Measurements from ENCODE around the gene NYAP1. TPM values are rescaled to one million over a fixed set of nuclear protein-coding genes. Genes with fewer than 3 reads are reported as not detected.
A peak's percentile ranks its signal among the peaks of the same experiment; 100 is the strongest.

The NYAP1 gene
- total and polyA plus RNA-seq, 3 donors from 2014 or later: 15.7 to 27.3 (median 24.7) TPM

DNA sequence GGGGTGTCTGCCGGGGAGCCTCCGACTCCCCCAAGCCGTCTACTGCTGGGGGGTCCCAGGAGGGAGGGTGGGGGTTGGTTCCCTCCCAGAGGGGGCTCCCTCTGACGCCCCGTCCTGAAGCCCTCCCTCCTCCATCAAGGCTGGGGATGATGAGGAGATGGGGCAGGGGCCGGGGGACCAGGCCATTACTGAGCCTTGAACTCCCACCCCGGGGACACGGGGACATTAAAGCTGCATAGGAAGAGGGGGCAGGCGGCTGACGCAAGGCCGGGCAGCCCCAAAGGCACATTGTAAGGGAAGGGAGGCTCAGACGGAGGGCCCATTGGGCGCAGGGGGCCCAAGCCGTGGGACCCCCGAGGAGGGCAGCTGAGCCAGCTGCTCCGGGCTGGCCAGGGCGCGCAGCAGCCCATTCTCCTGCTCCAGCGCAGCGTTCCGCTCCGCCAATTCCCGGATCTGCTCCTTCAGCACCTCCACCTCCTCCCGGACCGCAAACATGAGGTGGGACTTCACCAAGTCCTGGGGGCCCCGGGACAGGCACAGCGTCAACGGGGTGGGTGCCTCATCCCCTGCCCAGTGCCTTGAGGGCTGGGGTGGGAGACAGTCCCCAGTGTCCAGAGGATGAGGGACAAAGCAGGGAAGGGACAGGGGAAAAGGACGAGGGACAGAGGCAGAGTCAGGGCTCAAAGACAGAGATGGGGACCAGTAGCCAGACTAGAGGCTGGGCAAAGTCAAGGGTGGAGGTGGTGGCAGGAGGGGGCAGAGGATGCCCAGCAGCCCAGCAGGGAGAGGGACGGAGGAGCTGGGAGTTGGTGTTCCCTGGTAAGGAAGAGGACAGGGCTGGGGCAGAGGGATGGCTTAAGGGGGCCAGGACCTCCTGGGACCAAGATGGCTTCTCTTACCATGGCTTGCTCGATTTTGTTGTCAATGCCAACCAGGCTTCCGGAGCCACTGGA is 16.8 kb upstream of the NYAP1 start:
- no peaks in the 10 kb centered on the region for H3K27me3 ChIP-seq
- peaks cover 24% of the 10 kb centered on the region for H3K4me1 ChIP-seq
- 62 to 69% methylated on average over 10 to 32 of the region's 32 CpGs for WGBS, 2 donors
- peak overlapping the region; percentile 63 to 80 for H3K27ac ChIP-seq
- intact Hi-C loops (cut with DNase I; ENCODE audit: low total_unique reads): loop anchor here (5.0 kb wide), 1 partner anchor 225 kb away; the partner anchor contains the start of gene GIGYF1
- H3K36me3 ChIP-seq (ENCODE audit: low read depth, missing control alignments): no peaks in the 10 kb centered on the region
- H3K4me3 ChIP-seq: no peak overlapping the region
- H3K9me3 ChIP-seq: no peaks in the 10 kb centered on the region
- DNase-seq: no peak
- TF ChIP-seq POLR2A (IDR thresholded peaks at IDR 0.05): no peak
- TF ChIP-seq, protein P1, sequence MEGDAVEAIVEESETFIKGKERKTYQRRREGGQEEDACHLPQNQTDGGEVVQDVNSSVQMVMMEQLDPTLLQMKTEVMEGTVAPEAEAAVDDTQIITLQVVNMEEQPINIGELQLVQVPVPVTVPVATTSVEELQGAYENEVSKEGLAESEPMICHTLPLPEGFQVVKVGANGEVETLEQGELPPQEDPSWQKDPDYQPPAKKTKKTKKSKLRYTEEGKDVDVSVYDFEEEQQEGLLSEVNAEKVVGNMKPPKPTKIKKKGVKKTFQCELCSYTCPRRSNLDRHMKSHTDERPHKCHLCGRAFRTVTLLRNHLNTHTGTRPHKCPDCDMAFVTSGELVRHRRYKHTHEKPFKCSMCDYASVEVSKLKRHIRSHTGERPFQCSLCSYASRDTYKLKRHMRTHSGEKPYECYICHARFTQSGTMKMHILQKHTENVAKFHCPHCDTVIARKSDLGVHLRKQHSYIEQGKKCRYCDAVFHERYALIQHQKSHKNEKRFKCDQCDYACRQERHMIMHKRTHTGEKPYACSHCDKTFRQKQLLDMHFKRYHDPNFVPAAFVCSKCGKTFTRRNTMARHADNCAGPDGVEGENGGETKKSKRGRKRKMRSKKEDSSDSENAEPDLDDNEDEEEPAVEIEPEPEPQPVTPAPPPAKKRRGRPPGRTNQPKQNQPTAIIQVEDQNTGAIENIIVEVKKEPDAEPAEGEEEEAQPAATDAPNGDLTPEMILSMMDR (IDR thresholded peaks at IDR 0.05): no peak

DNA sequence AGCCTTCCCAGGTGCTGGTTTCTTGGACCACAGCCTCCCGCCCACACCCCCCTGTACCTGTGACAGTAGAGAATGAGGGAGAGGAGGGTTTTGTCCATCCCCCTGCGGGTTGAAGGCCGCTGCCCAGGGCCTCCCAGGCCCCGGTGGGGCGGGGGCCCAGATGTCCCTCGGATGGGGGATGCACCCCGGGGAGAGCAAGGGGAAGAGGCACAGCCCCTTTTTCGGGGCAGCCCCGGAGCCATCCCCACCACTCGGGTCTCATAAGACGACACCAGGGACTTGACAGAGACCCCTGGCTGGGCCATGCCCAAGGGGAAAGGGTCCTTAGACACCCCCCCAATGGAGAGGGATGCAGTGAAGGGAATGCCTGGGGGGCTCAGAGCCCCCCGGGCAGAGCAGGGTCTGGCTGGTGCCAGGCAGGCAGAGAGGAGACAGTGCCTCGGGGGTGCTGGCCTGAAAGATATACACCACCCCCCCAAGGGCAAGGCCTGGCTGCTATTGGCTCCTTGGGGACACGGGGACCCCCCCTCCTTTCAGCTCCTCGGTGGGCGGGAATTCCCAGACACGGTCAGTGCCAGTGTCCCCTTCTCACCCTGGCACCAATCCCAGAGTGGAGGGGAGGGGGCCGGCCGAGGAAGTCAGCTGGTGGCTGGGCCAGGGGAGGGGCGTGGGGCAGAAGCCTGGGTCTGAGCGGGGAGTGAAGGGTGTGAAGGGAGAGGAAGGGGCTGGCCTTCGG is 15.9 kb upstream of the NYAP1 start:
- H3K9me3 ChIP-seq: no peaks in the 10 kb centered on the region
- peak overlapping the region; percentile 24 to 63 for H3K27ac ChIP-seq
- intact Hi-C loops (cut with DNase I; ENCODE audit: low total_unique reads): loop anchor here (5.0 kb wide), 1 partner anchor 224 kb away; the partner anchor contains the start of gene GIGYF1
- peaks cover 33% of the 10 kb centered on the region for H3K4me1 ChIP-seq
- no peak for TF ChIP-seq POLR2A (IDR thresholded peaks at IDR 0.05)
- TF ChIP-seq, protein P1 (IDR thresholded peaks at IDR 0.05): no peak
- DNase-seq: no peak
- 56 to 80% methylated on average over 2 to 22 of the region's 22 CpGs for WGBS, 2 donors
- H3K36me3 ChIP-seq (ENCODE audit: low read depth, missing control alignments): no peaks in the 10 kb centered on the region
- H3K27me3 ChIP-seq: no peaks in the 10 kb centered on the region
- H3K4me3 ChIP-seq: no peak overlapping the region

DNA sequence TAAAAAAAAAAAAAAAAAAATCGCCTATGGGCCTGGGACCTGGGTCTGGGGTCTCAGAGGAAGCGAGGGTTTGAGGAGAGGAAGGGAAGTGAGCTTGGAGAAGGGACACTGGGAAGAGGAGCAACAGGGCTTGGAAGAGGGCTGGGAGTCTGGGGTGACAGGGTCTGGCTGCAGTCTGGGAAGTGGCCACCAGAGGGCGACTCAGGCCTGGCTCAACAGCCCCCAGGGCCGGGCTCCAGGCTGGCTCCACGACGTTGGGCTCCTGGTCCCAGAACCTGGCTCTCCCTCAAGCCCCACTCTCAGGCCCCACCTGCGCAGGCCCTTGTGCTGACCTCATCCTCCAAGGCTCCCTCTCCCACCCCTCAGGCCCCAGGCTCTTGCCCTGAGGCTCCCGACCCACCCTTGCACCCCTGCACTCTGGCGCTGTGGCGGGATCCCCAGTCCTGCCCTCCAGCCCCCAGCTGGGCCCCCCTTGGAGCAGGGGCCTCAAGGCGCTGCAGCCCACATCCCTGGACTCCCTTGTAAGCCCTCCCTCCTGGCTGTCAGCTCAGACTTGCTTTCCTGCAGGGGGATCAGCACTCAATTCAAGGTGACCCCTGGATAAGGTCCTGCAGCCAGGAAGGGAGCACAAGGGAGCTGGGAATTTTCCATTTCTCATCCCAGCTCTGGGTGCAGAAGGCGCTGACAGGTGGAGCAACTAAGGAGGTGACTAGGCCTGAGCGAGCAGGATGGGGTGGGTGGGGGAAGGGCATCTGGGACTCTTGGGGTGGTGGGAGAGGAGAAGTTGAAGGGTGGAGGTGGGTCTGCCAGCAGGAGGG is 14.3 kb upstream of the NYAP1 start:
- Histone ChIP-seq H3K27me3 (no peaks in the 10 kb centered on the region), H3K36me3 (ENCODE audit: low read depth, missing control alignments) (no peaks in the 10 kb centered on the region), H3K4me3 (no peak overlapping the region), H3K27ac (no peak overlapping the region), H3K4me1 (peaks cover 45% of the 10 kb centered on the region), H3K9me3 (no peaks in the 10 kb centered on the region)
- DNase-seq: peak; percentile 93
- intact Hi-C loops (cut with DNase I; ENCODE audit: low total_unique reads): loop anchor here (5.0 kb wide), 1 partner anchor 223 kb away; the partner anchor contains the start of gene GIGYF1
- 33 to 36% methylated on average over 11 to 13 of the region's 13 CpGs for WGBS, 2 donors
- TF ChIP-seq POLR2A (IDR thresholded peaks at IDR 0.05): no peak
- TF ChIP-seq, protein P1 (IDR thresholded peaks at IDR 0.05): peak; percentile 88 to 98 (median 97)

DNA sequence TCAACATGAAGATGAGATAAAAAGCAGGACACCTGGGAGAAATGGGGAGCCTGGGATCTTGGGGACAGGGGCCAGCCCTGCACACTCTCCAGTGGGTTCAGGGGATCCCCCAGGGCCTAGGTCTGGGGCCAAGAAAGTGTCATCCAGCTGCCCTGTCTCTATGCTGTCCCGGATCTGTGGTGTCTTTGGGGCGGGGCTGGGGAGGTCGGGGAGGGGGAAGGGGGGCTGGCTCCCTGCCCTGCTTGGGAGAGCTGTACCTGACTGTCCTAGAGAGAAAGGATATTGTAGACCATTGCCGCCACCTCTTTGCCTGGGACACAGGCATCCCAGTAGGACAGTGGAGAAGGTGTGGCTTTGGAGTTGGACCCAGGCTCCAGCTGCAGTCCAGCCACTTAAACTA is 12.7 kb upstream of the NYAP1 start:
- no peak for TF ChIP-seq POLR2A (IDR thresholded peaks at IDR 0.05)
- TF ChIP-seq, protein P1 (IDR thresholded peaks at IDR 0.05): no peak
- Histone ChIP-seq H3K36me3 (ENCODE audit: low read depth, missing control alignments) (no peaks in the 10 kb centered on the region), H3K9me3 (no peaks in the 10 kb centered on the region), H3K4me1 (peaks cover 57% of the 10 kb centered on the region), H3K27me3 (no peaks in the 10 kb centered on the region), H3K27ac (no peak overlapping the region), H3K4me3 (no peak overlapping the region)
- intact Hi-C loops (cut with DNase I; ENCODE audit: low total_unique reads): no loop called here
- no peak for DNase-seq
- 56% methylated on average over 4 of the region's 4 CpGs; no CpG with 5 or more reads in 1 of the 2 donors for WGBS, 2 donors
